Measurements from ENCODE around the gene PTPRN2.

- TF ChIP-seq CTCF (IDR thresholded peaks at IDR 0.05) = no peak
- TF ChIP-seq POLR2A (IDR thresholded peaks at IDR 0.05) = no peak
Observed at GRCh38 chr7:158458716-158459282, 128.8 kb downstream of the PTPRN2 start.
